HL-60/S4 (cell line): Measurements from ENCODE around the gene PACS2.

Experiments used
- in situ Hi-C: fragments of 300-500 bp; cut with MboI; formaldehyde crosslinking; loops from 2 replicates; pipeline ENCODE4 v1.14.3; 2022; ENCODE audit warnings: low sequenced_read_pairs

Gene PACS2

GRCh38 chr14:105397350-105397931 is 82.9 kb downstream of the PACS2 start:
- in situ Hi-C loops, result no loop called here

- in situ Hi-C loops, result no loop called here
These were observed 83.6 kb downstream of the PACS2 start, which contains the start of gene TEX22 for GRCh38 chr14:105398044-105398725. TSS of gene TEX22 (plus strand) at chr14:105398538. CDS start at chr14:105399341, 803 bp downstream.

GRCh38 chr14:105398726-105399465 is 84.3 kb downstream of the PACS2 start:
- in situ Hi-C loops, result no loop called here

- in situ Hi-C loops, result no loop called here
These were observed 84.9 kb downstream of the PACS2 start for GRCh38 chr14:105399466-105399775.

GRCh38 chr14:105400016-105400415 is 85.5 kb downstream of the PACS2 start:
- in situ Hi-C loops, result no loop called here

GRCh38 chr14:105401699-105402098 is 87.2 kb downstream of the PACS2 start:
- in situ Hi-C loops, result no loop called here

GRCh38 chr14:105408592-105408991 is 94.0 kb downstream of the PACS2 start:
- in situ Hi-C loops, result no loop called here

- in situ Hi-C loops, result no loop called here
These were observed 94.8 kb downstream of the PACS2 start for GRCh38 chr14:105409364-105409763.

- in situ Hi-C loops, result no loop called here
These were observed 96.1 kb downstream of the PACS2 start for GRCh38 chr14:105410642-105411016.

- in situ Hi-C loops, result no loop called here
These were observed 96.7 kb downstream of the PACS2 start for GRCh38 chr14:105411017-105411941.

- in situ Hi-C loops, result no loop called here
These were observed 97.6 kb downstream of the PACS2 start for GRCh38 chr14:105411985-105412770.

GRCh38 chr14:105412771-105413543 is 98.4 kb downstream of the PACS2 start:
- in situ Hi-C loops, result no loop called here

- in situ Hi-C loops, result no loop called here
These were observed 99.0 kb downstream of the PACS2 start for GRCh38 chr14:105413544-105413886.

GRCh38 chr14:105414456-105415371 is 100.2 kb downstream of the PACS2 start:
- in situ Hi-C loops, result no loop called here

GRCh38 chr14:105415481-105416428 is 101.2 kb downstream of the PACS2 start:
- in situ Hi-C loops, result no loop called here

GRCh38 chr14:105416671-105417070 is 102.1 kb downstream of the PACS2 start:
- in situ Hi-C loops, result no loop called here

GRCh38 chr14:105417690-105418121 is 103.2 kb downstream of the PACS2 start:
- in situ Hi-C loops, result no loop called here
